ENCODE measurements around the gene SGTA.

DNA sequence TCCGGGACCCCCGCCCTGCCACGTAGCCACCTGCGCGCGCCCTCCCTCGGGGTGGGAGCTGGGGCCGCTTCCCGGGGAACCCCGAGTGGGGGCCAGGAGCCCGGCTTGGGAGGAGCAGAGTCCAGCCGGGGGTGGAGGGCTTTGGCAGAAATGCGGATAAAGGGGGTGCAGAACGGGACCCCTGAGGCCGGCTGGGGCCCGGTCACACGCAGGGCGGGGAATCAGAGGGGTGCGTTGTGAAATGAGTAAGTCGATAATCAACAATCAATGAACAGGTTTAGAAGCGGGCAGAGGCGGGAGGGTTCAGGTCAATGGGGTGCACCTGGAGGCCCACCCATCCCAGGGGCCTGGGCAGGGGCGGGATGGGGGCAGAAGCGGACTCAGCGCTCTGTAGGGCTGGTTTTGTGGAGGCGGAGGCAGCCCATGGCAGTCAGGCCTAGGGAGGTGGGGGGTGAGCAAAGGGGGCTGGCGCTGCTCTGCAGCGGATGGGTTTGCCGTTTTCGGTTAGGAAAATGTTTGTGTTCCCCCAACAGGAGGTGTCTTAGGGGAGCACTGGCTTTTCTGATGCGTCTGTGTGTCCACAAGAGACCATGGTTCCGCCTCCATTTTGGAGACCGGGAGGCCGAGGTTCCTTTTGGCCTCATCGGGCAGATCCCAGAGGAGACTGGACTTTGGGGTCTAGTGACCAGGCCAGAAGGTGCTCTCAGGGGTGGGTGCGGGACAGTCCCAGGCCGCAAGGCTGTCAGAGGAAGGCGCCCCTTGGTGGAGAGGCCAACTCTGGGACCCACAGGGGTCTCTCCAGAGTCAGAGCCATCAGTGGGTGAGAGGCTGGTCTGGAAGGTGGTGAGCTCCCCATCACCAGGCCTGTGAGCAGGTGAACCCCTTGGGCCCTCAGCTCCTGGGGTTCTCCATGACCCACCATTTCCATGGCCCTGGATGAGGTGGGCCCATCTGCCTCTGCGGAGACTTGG lies 61.2 kb downstream of the SGTA start:
- TF ChIP-seq POLR2A (IDR thresholded peaks at IDR 0.05; ENCODE audit: low read length) (no peak), GATA1 (IDR thresholded peaks at IDR 0.05; ENCODE audit: low read depth, low read length) (no peak)

All from erythroblast (primary cell).